ENCODE results near the gene ZNF534.
A peak's percentile ranks its signal among the peaks of the same experiment; 100 is the strongest.
"Not testable (repeated sequence)": the region's sequence is repeated elsewhere in the genome, so short reads cannot be mapped to it uniquely, and the experiment has no call there.

Gene ZNF534

GRCh38 chr19:52428937-52429336 lies at the start of gene ZNF534:
ZNF534 (plus strand) TSS chr19:52429148; CDS start chr19:52431475, 2,327 bp downstream.
- DNase-seq (ENCODE audit: low read depth in 2 of 2), result no peak

DNA sequence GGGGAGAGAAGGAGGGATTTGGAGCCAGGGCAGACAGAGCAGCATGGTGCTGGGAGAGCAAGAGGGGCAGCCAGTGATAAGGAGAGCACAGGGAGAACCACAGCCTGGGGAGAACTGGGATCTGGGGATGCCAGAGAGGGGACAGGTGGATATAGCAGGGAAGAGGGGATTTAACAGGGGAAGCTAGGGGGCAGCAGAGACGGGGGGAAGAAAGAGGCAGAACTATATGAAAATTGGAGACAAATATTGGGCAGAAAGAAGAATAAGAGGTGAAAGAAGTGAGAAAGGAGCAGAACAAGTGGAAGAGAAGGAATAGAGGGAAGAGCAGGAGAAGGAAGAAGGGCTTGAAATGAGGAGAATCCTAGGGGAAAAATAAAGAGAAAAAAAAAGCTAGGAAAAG lies 37.8 kb upstream of the ZNF534 start:
- no peak for DNase-seq (ENCODE audit: low read depth in 2 of 2)

- DNase-seq (ENCODE audit: low read depth in 2 of 2), result peak; percentile 92 to 94
Observed at GRCh38 chr19:52397310-52398080, 31.5 kb upstream of the ZNF534 start, which contains the start of gene ZNF528. ZNF528 (plus strand) TSS chr19:52397849; CDS start chr19:52402014, 4,165 bp downstream.

GRCh38 chr19:52398081-52398441 lies 30.9 kb upstream of the ZNF534 start:
- no peak for DNase-seq (ENCODE audit: low read depth in 2 of 2)

DNA sequence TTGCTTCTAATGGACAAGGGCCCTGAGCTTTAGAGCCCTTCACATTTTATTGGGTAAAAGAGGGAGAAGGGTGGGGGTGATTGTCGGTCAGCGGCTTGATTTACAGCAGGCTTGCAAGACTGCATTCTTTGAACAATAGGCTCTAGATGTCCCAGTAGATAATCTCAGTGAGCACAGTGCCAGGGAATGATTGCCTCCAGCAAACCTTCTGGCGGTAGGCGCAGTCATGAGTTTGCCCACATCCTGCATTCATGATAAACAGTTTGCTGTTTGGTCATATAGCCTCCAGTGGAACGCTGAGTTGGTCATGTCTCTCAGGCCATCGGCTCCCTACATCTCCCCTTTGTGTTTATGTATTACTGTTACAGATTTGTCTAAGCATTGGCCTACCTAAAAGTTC lies 18.7 kb upstream of the ZNF534 start:
- DNase-seq (ENCODE audit: low read depth in 2 of 2), result no peak

GRCh38 chr19:52415711-52416110 lies 13.2 kb upstream of the ZNF534 start:
- DNase-seq (ENCODE audit: low read depth in 2 of 2), result no peak

DNA sequence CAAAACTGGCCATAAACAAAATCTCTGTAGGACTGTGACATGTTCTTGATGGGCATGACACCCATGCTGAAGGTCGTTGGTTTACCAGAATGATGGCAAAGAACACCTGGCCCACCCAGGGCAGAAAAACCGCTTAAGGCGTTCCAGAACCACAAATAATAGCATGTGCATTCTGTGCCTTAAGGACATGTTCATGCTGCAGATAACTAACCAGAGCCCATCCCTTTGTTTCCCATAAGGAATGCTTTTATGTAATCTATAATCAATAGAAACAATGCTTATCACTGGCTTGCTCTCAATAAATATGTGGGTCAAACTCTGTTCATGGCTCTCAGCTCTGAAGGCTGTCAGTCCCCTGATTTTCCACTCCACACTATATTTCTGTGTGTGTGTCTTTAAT lies 13.2 kb downstream of the ZNF534 start:
- no peak for DNase-seq (ENCODE audit: low read depth in 2 of 2)

GRCh38 chr19:52444506-52444905 lies 15.6 kb downstream of the ZNF534 start:
- no peak for DNase-seq (ENCODE audit: low read depth in 2 of 2)

- no peak for DNase-seq (ENCODE audit: low read depth in 2 of 2)
Observed at GRCh38 chr19:52451241-52451640, 22.3 kb downstream of the ZNF534 start.

DNA sequence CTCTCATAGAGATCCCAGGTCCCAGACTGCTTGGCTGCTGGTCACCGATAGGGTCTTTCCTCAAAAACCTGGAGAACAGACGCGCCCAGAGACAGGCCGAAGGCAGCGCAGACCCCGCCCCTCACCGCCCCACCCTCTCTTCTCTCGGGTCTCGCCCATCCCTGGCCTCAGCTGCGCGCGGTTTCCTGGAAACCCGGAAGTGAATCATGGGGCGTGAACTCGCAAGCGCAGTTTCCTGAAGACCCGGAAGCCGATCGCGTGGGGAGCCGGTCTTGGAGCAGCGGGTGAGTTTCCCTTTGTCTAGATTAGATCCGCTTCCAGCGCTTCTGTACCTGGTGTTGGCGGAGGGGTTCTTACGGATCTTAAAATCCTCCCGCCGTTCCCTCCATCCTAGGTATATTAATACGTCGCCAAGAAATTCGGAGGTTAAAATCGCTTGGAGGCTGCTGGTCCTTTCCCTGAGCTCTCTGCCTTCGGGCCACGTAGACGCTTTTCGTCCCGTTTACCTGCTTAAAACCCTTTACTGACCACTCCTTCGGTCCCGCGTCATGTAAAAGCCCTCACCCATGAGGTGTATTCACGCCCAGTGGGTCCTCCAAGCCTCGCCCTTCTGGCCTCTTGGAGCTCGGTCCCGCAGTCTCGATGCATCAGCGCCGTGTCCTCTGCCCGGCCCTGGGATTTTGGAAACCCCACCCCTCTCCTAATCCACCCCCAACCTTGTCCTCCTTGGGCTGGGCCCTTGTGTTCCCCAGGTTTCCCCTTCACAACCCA lies 24.6 kb downstream of the ZNF534 start, which contains the start of gene ZNF578:
Gene ZNF578, plus strand, starts transcription at position 230 of the 771 bp plus-strand sequence. CDS start 48,293 bp downstream, outside the sequence.
- DNase-seq (ENCODE audit: low read depth in 2 of 2), result peak; percentile 44 to 49

DNA sequence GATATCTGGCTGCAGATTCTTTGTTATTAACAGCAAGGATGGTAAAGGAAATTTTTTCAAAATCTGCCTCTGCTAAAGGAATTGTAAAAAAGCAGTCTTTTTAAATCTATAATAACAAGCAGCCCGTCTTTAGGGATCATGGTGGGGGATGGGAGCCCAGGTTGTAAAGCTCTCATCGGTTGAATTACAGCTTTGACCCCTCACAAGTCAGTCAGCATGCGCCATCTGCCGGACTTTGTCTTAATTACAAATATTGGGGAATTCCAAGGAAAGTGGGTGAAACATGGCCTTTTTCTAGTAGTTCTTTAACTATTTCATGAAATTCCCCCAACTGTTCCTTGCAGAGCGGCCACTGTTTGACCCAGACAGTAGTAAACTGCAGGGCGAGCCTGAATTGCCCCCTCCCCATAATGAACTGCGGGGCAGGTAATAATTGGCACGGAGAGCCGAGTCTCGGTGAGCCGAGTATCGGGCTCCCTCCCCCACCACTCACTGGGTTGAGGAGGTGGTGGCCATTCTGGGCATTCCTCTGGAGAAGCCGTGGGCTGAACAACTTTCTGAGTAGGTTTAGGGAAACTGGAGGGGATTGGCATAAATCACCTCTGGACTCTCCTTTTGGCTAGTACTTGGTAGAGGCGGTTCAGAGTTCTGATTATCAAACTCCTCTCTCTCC lies 36.0 kb downstream of the ZNF534 start:
- no peak for DNase-seq (ENCODE audit: low read depth in 2 of 2)

DNA sequence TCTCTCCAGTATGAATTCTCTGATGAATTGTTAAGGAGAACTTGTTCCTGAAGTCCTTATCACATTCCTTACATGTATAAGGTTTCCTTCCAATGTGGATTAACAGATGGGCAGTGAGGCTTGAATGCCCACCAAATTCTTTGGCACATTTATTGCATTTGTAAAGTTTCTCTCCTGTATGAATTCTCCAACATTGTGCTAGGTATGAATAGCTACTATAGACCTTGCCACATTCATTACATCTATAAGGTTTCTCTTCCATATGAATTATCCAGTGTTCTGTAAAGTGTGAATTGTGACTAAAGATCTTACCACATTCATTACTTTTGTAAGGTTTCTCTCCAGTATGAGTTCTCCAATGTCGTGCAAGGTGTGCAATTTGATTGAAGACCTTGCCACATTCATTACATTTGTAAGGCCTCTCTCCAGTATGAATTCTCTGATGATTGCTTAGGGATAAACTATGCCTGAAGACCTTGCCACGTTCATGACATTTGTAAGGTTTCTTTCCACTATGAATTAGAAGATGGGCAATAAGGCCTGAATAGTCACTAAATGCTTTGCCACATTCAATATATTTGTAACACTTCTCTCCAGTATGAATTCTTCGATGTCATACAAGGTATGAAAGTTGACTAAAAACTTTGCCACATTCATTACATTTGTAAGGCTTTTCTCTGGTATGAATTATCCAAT lies 44.9 kb downstream of the ZNF534 start:
- no peak for DNase-seq (ENCODE audit: low read depth in 2 of 2)

GRCh38 chr19:52474351-52475127 lies 45.6 kb downstream of the ZNF534 start:
- DNase-seq (ENCODE audit: low read depth in 2 of 2), result no peak

DNA sequence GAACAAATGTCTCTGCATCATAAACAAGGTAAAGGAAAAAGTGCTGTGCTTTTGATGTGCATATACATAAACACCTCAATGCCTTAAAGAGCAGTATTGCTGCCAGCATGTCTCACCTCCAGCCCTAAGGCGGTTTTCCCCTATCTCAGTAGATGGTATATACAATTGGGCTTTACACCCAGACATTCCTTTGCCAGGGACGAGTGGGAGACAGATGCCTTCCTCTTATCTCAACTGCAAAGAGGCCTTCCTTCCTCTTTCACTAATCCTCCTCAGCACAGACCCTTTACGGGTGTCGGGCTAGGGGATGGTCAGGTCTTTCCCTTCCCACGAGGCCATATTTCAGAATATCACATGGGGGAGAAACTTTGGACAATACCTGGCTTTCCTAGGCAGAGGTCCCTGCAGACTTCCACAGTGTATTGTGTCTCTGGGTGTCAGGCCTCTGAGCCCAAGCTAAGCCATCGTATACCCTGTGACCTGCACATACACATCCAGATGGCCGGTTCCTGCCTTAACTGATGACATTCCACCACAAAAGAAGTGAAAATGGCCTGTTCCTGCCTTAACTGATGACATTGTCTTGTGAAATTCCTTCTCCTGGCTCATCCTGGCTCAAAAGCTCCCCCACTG lies 55.3 kb downstream of the ZNF534 start:
- not testable (repeated sequence) for DNase-seq (ENCODE audit: low read depth in 2 of 2)

- not testable (repeated sequence) for DNase-seq (ENCODE audit: low read depth in 2 of 2)
Observed at GRCh38 chr19:52485064-52485463, 56.1 kb downstream of the ZNF534 start.

- not testable (repeated sequence) for DNase-seq (ENCODE audit: low read depth in 2 of 2)
Observed at GRCh38 chr19:52485561-52486240, 56.8 kb downstream of the ZNF534 start.

DNA sequence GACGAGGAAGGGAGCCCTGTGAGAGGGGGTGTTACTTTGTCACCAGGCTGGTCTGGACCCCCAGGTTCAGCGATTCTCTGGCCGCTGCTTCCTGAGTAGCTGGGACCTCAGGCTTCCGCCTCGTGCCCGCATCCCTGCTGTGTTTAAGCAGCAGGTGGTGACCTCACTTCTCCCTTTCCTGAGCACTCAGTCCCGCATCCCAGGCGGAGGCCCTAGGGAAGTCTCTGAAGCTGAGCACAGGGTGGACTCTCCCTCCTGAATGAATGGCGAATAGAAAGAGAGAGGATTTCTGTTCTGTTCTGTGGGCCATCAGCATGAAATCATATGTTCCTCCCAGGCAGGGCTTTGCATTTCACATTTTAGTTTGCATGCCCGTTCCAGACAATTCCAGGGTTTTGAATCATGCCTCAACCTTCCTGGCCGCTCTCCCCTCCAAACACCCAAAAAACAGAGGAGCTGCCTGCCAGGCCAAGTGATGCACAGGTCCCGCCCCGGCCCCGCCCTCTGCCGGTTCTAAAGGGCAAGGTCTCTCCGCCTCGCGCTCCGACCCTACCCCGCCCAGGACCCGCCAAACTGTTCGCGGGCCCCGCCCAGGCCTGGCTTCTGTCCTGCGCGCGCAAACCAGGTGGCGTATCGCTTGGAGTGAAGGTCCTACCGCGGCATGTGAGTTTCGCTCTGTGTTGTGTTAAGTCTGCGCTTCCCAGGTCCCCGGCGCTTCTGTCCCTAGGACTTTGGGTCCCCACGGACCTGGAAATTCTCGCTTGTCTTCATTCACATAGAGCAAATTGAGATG lies 63.4 kb downstream of the ZNF534 start:
- no peak for DNase-seq (ENCODE audit: low read depth in 2 of 2)

DNA sequence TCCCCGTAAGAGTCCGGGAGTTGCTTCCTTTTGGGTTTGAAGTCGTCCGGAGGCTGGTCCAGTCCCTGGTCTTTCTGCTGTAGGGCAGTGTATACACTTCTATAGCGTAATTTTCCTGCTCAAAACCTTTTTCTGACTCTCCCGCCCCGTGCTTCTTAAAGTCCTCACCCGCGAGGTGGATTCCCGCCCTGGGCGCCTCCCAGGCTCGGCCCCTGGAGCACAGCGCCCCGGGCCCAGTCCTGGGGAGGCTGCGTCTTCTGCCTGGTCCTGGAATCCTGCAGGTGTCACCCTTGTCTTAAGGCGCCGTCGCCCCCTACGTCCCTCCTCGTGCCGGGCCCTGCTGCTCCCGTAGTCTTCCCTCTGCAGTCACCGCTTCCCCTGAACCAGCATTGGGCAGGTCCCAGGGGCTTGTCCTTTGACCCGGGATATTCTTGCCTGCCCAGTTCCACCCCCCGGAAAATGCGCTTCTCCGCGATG lies 64.1 kb downstream of the ZNF534 start:
- DNase-seq (ENCODE audit: low read depth in 2 of 2), result no peak

DNA sequence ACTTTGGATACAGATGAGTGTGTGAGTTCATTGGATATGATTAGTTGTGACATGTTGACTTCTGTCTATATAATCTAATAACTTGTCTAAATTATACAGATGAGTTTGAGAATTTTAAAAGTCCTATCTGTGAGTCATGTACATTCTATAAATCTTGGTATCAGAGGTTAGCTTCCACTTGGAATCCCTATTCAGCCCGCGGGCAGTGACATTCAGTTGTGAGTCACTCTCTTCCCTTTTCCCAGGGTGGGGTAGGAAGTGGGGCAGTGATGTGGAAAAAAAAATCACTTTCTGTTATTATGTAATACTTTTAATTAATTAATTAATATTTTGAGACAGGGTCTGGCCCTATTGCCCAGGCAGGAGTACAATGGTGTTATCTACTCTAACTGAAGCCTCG lies 65.6 kb downstream of the ZNF534 start:
- DNase-seq (ENCODE audit: low read depth in 2 of 2), result no peak
